H1 (cell line): ENCODE results near the gene GPX4. TPM values are rescaled to one million over a fixed set of nuclear protein-coding genes. Genes with fewer than 3 reads are reported as not detected.

Experiments used
- BRCA1 ChIP-seq: IDR thresholded peaks from 2 replicates; pipeline ENCODE4 v1.6.1; 2012; ENCODE audit warnings: low read depth, low read length, improper control_type of control experiment
- CBX8 ChIP-seq: fragments of 300-800, 300-1000 bp; sonication (generic); IDR thresholded peaks from 2 replicates; pipeline ENCODE4 v1.7.1; 2016; ENCODE audit warnings: low read depth, low read length, borderline replicate concordance
- CHD1 ChIP-seq: IDR thresholded peaks from 2 replicates; pipeline ENCODE4 v1.6.1; 2012; ENCODE audit warnings: low read depth, low read length, improper control_type of control experiment
- EGR1 ChIP-seq: IDR thresholded peaks from 2 replicates; pipeline ENCODE4 v1.6.1; 2011; ENCODE audit warnings: low read depth, low read length, borderline replicate concordance
- EZH2 ChIP-seq: fragments of 200-600 bp; sonication (generic); IDR thresholded peaks from 2 replicates; pipeline ENCODE4 v1.7.1; 2012; ENCODE audit warnings: low read depth, mild to moderate bottlenecking, moderate library complexity, low read length, inconsistent platforms; ENCODE audit not compliant: severe bottlenecking
- KDM1A ChIP-seq: fragments of 200-600, 300-600 bp; sonication (generic); IDR thresholded peaks from 2 replicates; pipeline ENCODE4 v1.7.1; 2016; ENCODE audit warnings: mild to moderate bottlenecking, low read length, borderline replicate concordance
- SIN3A ChIP-seq, 2 experiments: IDR thresholded peaks in 1 of 2; conservative IDR thresholded peaks in 1 of 2; 2 replicates each; pipeline ENCODE4 v1.6.1; 2011 to 2012; ENCODE audit warnings: low read length in 2 of 2, improper control_type of control experiment in 1 of 2, low read depth in 1 of 2, mild to moderate bottlenecking in 1 of 2
- SP1 ChIP-seq: IDR thresholded peaks from 2 replicates; pipeline ENCODE4 v1.6.1; 2011; ENCODE audit warnings: low read depth, low read length
- polyA plus RNA-seq, 7 experiments: library from polyadenylated mRNA; depleted of rRNA in 3 of 7; stranded (reverse) in 5 of 7; unstranded in 2 of 7; fragments of >200 nt in 5 of 7; fragments of 200-250 nt in 2 of 7; gene quantifications; 1 replicate in 5 of 7; 2 replicates in 1 of 7; 4 replicates in 1 of 7; pipeline versions ENCODE4 v1.2.1 to v1.2.3, GENCODE V29; 2011 to 2013; ENCODE audit warnings: missing spikeins in 2 of 7, mixed read lengths in 2 of 7
- total RNA-seq: library from RNA; stranded (reverse); fragmentation: NEBNext Ultra II Directional; extraction: Animal tissue kit (Norgen Biotek cat#: 25700); gene quantifications from 2 replicates; pipeline ENCODE4 v1.2.1, GENCODE V29; 2021
- TF ChIP-seq, protein P1 (sequence below): fragments of 300-600 bp; sonication (generic); IDR thresholded peaks from 2 replicates; pipeline ENCODE4 v1.7.1; 2012; ENCODE audit warnings: low read length, moderate library complexity, mild to moderate bottlenecking, inconsistent platforms; ENCODE audit not compliant: insufficient replicate concordance

Gene GPX4
- total and polyA plus RNA-seq, 2 of the 8 experiments (the other 6 are each of a cell fraction or from before 2014, with no cell fraction given) = 342 to 693 TPM

DNA sequence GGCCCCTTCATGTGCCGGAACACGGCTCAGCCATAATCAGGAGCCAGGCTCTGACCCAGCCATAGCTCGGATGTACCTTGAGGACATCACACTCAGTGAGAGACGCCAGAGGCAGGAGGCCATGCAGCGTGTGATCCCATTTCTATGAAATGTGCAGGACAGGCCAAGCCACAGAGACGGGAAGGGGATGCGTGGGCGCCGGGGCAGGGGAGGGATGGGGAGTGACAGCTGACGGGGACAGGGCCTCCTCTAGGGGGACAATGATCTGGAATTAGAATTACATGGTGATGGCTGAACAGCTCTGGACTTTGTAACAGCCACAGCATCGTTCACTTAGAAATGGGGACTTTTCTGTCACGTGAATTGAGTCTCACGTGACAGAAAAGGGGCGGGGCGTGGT lies 35.3 kb downstream of the GPX4 start (continued):
- TF ChIP-seq, protein P1, sequence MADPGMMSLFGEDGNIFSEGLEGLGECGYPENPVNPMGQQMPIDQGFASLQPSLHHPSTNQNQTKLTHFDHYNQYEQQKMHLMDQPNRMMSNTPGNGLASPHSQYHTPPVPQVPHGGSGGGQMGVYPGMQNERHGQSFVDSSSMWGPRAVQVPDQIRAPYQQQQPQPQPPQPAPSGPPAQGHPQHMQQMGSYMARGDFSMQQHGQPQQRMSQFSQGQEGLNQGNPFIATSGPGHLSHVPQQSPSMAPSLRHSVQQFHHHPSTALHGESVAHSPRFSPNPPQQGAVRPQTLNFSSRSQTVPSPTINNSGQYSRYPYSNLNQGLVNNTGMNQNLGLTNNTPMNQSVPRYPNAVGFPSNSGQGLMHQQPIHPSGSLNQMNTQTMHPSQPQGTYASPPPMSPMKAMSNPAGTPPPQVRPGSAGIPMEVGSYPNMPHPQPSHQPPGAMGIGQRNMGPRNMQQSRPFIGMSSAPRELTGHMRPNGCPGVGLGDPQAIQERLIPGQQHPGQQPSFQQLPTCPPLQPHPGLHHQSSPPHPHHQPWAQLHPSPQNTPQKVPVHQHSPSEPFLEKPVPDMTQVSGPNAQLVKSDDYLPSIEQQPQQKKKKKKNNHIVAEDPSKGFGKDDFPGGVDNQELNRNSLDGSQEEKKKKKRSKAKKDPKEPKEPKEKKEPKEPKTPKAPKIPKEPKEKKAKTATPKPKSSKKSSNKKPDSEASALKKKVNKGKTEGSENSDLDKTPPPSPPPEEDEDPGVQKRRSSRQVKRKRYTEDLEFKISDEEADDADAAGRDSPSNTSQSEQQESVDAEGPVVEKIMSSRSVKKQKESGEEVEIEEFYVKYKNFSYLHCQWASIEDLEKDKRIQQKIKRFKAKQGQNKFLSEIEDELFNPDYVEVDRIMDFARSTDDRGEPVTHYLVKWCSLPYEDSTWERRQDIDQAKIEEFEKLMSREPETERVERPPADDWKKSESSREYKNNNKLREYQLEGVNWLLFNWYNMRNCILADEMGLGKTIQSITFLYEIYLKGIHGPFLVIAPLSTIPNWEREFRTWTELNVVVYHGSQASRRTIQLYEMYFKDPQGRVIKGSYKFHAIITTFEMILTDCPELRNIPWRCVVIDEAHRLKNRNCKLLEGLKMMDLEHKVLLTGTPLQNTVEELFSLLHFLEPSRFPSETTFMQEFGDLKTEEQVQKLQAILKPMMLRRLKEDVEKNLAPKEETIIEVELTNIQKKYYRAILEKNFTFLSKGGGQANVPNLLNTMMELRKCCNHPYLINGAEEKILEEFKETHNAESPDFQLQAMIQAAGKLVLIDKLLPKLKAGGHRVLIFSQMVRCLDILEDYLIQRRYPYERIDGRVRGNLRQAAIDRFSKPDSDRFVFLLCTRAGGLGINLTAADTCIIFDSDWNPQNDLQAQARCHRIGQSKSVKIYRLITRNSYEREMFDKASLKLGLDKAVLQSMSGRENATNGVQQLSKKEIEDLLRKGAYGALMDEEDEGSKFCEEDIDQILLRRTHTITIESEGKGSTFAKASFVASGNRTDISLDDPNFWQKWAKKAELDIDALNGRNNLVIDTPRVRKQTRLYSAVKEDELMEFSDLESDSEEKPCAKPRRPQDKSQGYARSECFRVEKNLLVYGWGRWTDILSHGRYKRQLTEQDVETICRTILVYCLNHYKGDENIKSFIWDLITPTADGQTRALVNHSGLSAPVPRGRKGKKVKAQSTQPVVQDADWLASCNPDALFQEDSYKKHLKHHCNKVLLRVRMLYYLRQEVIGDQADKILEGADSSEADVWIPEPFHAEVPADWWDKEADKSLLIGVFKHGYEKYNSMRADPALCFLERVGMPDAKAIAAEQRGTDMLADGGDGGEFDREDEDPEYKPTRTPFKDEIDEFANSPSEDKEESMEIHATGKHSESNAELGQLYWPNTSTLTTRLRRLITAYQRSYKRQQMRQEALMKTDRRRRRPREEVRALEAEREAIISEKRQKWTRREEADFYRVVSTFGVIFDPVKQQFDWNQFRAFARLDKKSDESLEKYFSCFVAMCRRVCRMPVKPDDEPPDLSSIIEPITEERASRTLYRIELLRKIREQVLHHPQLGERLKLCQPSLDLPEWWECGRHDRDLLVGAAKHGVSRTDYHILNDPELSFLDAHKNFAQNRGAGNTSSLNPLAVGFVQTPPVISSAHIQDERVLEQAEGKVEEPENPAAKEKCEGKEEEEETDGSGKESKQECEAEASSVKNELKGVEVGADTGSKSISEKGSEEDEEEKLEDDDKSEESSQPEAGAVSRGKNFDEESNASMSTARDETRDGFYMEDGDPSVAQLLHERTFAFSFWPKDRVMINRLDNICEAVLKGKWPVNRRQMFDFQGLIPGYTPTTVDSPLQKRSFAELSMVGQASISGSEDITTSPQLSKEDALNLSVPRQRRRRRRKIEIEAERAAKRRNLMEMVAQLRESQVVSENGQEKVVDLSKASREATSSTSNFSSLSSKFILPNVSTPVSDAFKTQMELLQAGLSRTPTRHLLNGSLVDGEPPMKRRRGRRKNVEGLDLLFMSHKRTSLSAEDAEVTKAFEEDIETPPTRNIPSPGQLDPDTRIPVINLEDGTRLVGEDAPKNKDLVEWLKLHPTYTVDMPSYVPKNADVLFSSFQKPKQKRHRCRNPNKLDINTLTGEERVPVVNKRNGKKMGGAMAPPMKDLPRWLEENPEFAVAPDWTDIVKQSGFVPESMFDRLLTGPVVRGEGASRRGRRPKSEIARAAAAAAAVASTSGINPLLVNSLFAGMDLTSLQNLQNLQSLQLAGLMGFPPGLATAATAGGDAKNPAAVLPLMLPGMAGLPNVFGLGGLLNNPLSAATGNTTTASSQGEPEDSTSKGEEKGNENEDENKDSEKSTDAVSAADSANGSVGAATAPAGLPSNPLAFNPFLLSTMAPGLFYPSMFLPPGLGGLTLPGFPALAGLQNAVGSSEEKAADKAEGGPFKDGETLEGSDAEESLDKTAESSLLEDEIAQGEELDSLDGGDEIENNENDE = no peak
- TF ChIP-seq BRCA1 (no peak), CHD1 (no peak), EZH2 (no peak), SP1 (no peak), KDM1A (no peak), EGR1 (no peak), CBX8 (no peak), SIN3A (conservative IDR thresholded peaks at IDR 0.05 in 1 of 2, IDR thresholded peaks at IDR 0.05 in 1 of 2; ENCODE audit: low read depth in 1 of 2, low read length in 2 of 2) (no peak)
